NCI-H1092 treated with DMSO at 0.1 percent for 48 hours (cell line): ENCODE measurements around the gene TMC6.
"Not testable (repeated sequence)": the region's sequence is repeated elsewhere in the genome, so short reads cannot be mapped to it uniquely, and the experiment has no call there.

ENCODE experiments used
- DNase-seq: peaks from one replicate; lab custom pipeline; 2025; lab: John Stamatoyannopoulos, UW

TMC6 gene

DNA sequence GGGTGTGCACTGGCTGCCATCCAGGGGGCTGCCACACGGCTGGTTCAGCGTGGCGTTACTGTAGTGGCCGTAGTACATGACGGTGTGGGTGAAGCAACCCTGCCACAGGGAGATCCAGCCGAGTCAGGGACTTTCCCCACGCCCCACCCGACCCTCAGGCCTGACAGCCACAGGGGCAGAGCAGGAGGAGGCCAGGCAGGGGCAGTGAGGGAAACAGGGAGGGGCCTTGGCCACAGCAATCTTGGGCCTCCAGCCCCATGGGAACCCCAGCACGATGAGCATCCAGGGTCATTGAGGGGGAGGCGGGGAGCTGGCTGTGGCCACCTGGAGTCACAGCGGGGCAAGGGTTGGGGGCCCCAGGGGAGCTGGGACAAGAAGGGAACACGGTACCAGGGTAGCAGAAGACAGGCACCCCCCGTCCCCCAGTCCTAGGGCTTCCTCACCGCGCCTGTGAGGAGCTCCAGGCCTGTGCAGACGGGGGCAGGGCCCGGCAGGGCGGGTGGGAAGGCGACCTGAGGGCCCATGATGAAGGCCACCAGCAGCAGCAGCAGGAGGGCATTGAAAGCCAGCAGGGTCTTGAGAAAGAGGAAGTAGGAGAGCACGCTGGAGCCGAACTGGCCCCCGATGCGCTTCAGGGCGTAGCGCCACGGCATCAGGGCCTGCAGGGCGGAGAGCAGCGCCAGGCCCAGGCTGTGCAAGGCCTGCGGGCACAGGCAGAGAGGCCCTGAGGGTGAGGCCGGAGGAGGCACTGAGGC lies 4.3 kb downstream of the TMC6 start:
- DNase-seq = no peak

GRCh38 chr17:78123258-78123929 lies 5.2 kb downstream of the TMC6 start:
- no peak for DNase-seq

DNA sequence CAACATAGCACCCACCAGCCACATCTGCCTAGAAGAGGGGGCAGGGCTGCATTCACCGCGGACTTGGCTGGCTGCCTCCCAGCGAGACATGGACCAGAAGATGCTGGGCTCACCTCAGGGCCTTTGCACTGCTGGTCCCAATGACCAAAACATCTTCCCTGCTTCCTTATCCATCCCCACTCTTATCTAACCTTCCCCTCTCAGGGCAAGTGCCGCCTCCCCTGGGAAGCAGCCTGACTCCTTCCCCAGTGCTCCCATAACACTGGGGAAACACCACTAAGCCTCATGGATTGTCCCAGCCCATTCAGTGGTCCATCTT lies 5.7 kb downstream of the TMC6 start:
- no peak for DNase-seq

DNA sequence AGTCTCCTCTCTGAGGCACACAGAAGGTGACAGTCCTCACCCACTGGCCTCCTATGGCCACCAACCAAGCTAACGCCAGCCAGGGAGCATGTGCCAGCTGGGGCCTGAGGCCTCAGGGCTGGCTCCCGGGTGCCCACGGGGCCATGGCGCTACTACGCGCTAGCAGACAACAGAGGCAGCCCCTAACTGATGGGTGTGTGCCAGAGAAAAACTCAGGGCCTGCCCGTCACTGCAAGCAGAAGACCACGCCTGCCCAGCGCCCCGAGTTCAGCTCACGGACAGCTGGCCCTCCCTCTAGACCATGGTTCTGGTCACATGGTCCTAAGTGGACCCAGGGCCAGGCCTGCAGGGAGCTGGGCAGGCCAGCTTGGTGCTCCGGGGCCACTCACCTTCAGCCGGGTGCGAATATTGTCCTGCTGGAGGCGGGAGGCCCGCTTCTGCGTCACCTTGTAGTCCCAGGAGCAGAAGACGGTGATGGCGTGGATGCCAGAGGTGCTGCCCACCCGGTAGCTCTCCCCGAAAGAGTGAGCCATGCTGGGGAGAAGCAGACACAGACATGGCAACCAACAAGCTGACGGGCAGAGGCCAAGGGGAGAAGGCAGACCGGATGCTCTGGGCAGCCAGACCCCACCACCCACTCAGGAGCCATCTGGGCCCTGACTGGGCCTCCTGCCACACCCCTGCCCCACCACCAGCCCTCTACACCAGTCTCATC lies 6.2 kb downstream of the TMC6 start:
- no peak for DNase-seq

DNA sequence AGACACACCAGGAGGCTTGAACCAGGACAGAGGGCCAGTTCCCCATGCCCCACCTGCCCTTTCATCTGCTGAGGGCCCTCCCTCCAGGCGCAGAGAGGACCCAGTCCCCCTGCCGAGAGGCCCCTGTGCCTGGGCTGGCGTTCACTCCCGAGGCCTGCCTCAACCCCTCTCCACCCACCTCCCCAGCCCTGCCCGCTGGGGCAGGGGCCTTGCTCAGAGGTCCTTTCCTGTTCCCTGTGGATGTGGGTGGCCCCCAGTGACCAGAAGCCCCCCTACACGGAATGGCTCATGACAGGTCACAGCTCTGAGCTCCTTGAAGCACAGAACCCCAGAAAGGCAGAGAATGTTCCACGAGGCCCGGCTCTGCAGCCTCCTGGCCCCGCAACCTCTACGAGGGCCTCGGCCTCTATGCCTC lies 6.7 kb downstream of the TMC6 start:
- no peak for DNase-seq

DNA sequence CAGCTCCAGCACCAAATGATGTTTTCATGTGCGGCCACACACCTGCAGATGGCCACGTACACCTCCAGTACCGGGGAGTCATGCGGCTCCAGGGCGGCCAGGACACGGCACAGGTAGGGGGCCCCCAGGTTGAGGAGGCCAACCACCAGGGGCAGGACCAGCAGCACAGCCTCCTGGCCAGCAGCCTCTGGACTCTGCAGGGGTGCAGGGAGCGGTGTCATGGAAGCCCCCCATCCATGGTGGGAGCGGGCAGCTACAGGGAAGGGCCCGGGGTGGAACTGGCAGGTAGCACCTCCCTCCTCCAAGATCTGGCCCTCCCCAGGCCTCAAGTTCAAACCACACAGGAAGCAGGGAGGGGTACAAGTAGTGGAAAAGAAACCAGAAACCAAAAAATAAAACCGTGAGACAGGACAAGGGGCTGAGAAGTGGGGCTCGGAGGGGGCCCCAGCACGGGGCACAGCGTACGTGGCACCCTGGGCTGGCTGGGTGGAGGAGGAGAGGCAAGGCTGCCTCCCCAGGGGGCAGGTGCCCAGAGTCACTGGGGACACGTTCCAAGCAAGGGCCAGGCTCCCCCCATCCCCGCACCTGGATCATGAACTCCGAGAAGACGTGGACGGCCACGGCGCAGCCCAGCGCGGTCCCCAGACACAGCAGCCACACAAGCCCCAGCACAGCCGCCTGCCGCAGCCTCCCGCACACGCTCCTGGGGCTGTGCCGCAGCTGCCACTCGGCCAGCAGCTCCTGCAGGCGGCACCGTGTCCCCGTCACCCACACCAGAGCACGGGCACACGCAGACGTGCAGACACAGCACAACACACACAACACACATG lies 7.4 kb downstream of the TMC6 start:
- no peak for DNase-seq

GRCh38 chr17:78120537-78120936 lies 8.0 kb downstream of the TMC6 start:
- DNase-seq = no peak

DNA sequence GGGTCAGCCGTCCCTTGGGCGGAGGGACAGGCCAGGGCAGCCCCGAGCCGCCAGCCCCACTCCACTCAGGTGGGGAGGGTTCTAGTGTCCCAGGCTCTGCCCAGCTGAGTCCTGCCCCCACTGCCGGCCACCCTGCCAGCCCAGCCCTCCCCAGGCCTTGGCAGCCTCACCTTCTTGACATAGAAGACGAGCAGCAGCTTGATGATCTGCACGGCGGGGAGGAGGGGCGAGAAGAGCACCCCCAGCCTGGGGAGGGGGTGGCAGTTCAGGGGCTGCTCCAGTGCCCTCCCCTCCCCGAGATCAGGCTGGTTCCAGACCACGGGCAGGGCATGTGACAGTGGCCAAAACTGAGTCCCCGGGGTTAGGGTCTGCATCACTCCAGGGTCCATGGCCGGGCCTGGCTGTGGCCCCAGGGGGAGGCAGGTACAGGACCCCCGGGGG lies 9.7 kb downstream of the TMC6 start:
- DNase-seq = no peak

GRCh38 chr17:78117027-78117981 lies 11.3 kb downstream of the TMC6 start:
- DNase-seq = peak; percentile 78

DNA sequence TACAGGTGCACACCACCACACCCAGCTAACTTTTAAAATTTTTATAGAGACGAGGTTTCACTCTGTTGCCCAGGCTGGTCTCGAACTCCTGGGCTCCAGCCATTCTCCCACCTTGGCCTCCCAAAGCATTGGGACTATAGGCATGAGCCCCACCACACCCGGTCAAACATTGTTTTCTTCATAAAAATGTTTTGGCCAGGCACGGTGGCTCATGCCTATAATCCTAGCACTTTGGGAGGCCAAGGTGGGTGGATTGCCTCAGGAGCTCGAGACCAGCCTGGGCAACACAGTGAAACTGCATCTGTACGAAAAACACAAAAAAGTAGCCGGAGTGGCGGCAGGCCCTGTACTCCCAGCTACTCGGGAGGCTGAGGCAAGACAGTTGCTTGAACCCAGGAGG lies 12.1 kb downstream of the TMC6 start:
- DNase-seq = no peak

DNA sequence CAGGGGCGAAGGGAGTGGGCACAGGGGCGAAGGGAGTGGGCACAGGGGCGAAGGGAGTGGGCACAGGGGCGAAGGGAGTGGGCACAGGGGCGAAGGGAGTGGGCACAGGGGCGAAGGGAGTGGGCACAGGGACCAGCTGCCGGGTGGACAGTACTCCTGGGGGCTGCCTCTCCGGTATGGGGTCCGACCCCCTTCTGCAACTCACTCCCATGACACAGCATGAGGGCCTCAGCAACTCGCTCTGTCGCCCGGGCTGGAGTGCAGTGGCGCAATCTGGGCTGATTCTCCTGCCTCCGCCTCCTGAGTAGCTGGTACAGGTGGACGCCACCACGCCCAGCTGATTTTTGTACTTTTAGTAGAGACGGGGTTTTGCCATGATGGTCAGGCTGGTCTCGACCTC lies 12.8 kb downstream of the TMC6 start:
- not testable (repeated sequence) for DNase-seq

- no peak for DNase-seq
Observed at GRCh38 chr17:78114831-78115723, 13.5 kb downstream of the TMC6 start.

- no peak for DNase-seq
Observed at GRCh38 chr17:78113804-78114785, 14.5 kb downstream of the TMC6 start.

DNA sequence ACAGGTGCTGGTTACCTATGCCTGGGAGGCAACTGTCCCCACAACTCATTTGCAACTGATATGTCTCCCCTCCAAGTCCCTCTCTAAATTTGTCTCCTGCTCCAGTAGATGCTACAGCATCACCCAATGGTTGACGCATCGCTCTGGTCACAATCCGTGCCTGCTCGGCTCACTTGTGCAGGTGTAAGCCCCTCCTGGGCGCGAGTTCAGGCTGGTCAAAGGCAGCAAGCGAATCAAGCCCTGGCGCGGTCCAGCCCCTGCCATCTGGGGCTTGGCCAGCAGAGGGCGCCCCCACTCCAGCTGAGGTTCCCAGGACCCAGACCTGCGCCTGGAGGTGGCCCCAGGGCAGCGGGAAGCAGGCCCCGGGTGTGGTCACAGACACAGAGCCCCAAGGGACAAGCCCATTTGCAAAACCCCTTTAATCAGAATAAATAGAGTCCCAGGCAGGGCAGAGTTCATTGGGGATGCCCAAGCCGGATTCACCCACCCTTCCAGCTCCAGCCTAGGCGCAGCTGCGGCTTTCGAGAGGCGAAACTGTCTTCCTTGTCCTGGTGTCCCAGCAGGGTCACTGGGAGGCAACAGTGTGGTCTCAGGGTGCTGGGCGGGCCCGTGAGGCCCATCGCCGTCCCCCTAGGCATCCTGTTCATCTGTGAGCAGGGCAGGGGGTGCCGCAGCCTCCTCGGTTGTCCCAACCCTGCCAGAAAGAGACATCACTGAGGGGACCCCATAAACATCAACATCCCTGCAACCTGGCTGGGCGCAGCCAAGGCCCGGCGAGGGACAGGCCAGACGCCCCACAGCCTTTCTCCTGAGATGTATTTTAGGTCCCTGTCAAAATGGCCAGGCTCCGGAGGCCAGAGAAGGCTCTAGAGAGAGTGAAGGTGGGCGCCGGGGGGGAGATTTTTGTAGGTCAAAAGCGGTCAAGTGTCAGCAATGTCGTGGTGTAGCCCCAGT lies 15.8 kb downstream of the TMC6 start:
- peak; percentile 38 for DNase-seq

DNA sequence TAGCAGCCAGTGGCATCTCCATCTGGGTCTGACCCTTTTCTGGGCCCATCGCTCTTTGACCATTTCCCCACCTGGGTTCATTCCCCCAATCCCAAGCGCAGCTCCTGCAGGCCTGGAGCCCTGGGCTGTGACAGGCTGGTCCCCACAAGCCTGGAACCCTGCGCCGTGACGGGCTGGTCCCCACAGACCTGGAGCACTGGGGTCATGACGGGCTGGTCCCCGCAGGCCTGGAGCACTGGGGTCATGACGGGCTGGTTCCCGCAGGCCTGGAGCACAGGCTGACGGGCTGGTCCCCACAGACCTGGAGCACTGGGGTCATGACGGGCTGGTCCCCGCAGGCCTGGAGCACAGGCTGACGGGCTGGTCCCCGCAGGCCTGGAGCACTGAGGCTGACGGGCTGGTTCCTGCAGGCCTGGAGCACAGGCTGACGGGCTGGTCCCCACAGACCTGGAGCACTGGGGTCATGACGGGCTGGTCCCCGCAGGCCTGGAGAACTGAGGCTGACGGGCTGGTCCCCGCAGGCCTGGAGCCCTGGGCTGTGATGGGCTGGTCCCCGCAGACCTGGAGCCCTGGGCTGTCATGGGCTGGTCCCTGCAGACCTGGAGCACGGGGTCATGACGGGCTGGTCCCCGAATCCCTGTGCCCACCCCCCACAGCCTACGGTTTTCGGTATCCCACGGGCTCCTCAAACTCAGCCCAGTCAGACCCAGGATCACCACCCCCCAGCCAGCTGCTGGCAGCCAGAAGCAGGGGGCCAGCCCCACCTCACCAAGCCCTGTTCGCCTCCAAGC lies 16.6 kb downstream of the TMC6 start:
- no peak for DNase-seq

- DNase-seq = no peak
Observed at GRCh38 chr17:78111016-78111726, 17.4 kb downstream of the TMC6 start.
